SK-N-SH (cell line): ENCODE results near the gene TRRAP.

ENCODE experiments used
- CTCF ChIP-seq: fragments of 200-600 bp; sonication (generic); IDR thresholded peaks from 2 replicates; pipeline ENCODE4 v1.6.1; 2017; ENCODE audit warnings: antibody characterized with exemption, mild to moderate bottlenecking, moderate library complexity
- EP300 ChIP-seq, 2 experiments: IDR thresholded peaks; 2 replicates each; pipeline versions ENCODE4 v1.4.0 to v1.6.1; 2012; ENCODE audit warnings: borderline replicate concordance in 1 of 2, low read depth in 1 of 2, low read length in 1 of 2
- GABPA ChIP-seq: IDR thresholded peaks from 2 replicates; pipeline ENCODE4 v1.4.0; 2012; ENCODE audit warnings: low read depth, mild to moderate bottlenecking
- MEF2A ChIP-seq: IDR thresholded peaks from 2 replicates; pipeline ENCODE4 v1.4.0; 2012; ENCODE audit warnings: low read depth, borderline replicate concordance
- POLR2AphosphoS5 ChIP-seq: IDR thresholded peaks from 2 replicates; pipeline ENCODE4 v1.6.1; 2012; ENCODE audit warnings: low read depth, low read length
- RFX5 ChIP-seq: IDR thresholded peaks from 2 replicates; pipeline ENCODE4 v1.6.1; 2012; ENCODE audit warnings: mild to moderate bottlenecking, improper control_type of control experiment, low read length
- SMC3 ChIP-seq: IDR thresholded peaks from 2 replicates; pipeline ENCODE4 v1.6.1; 2012; ENCODE audit warnings: low read depth, low read length, improper control_type of control experiment

- TF ChIP-seq EP300 (IDR thresholded peaks at IDR 0.05; ENCODE audit: borderline replicate concordance in 1 of 2, low read depth in 1 of 2, low read length in 1 of 2) (no peak), CTCF (no peak), GABPA (no peak), POLR2AphosphoS5 (no peak), MEF2A (no peak), SMC3 (no peak), RFX5 (no peak)
Measured at GRCh38 chr7:98881561-98882315, 3.4 kb downstream of the TRRAP start.
